Measurements from ENCODE around the gene VPS8. TPM values are rescaled to one million over a fixed set of nuclear protein-coding genes. Genes with fewer than 3 reads are reported as not detected.

Gene VPS8
- total and polyA plus RNA-seq, 2 of the 13 experiments (the other 11 are each of a cell fraction or from before 2014, with no cell fraction given) = 14.2 to 35.1 TPM

- TF ChIP-seq RERE (CRISPR knock-in tag; IDR thresholded peaks at IDR 0.05; ENCODE audit: low read depth) (no peak), ISL2 (CRISPR knock-in tag; IDR thresholded peaks at IDR 0.05) (peak; percentile 34; the same call in 1 of the 2 replicates), YEATS2 (CRISPR knock-in tag; IDR thresholded peaks at IDR 0.05; ENCODE audit: borderline replicate concordance) (peak; percentile 64; the same call in 1 of the 2 replicates), ZC3H4 (CRISPR knock-in tag; IDR thresholded peaks at IDR 0.05; ENCODE audit: borderline replicate concordance) (no peak), ZNF275 (CRISPR knock-in tag; IDR thresholded peaks at IDR 0.05; ENCODE audit: borderline replicate concordance) (no peak), ZNF18 (CRISPR knock-in tag; IDR thresholded peaks at IDR 0.05; ENCODE audit: insufficient replicate concordance) (no peak), JARID2 (CRISPR knock-in tag; IDR thresholded peaks at IDR 0.05; ENCODE audit: insufficient replicate concordance) (no peak), ZNF101 (CRISPR knock-in tag; IDR thresholded peaks at IDR 0.05; ENCODE audit: borderline replicate concordance, low read depth) (no peak), ZNF766 (CRISPR knock-in tag; IDR thresholded peaks at IDR 0.05; ENCODE audit: borderline replicate concordance) (no peak; the same call in 1 of the 2 replicates), KLF9 (CRISPR knock-in tag; IDR thresholded peaks at IDR 0.05; ENCODE audit: low read depth) (no peak), ZNF460 (CRISPR knock-in tag; IDR thresholded peaks at IDR 0.05; ENCODE audit: borderline replicate concordance) (no peak), MZF1 (CRISPR knock-in tag; IDR thresholded peaks at IDR 0.05; ENCODE audit: borderline replicate concordance) (no peak), ZFP36L1 (CRISPR knock-in tag; IDR thresholded peaks at IDR 0.05) (no peak), ARNTL (CRISPR knock-in tag; IDR thresholded peaks at IDR 0.05) (peak; percentile 91), MAFK (conservative IDR thresholded peaks at IDR 0.05 in 1 of 2, IDR thresholded peaks at IDR 0.05 in 1 of 2; ENCODE audit: low read length in 2 of 2) (no peak), ETV5 (CRISPR knock-in tag; IDR thresholded peaks at IDR 0.05; ENCODE audit: borderline replicate concordance) (peak; percentile 70; the same call in 1 of the 2 replicates), KDM2A (CRISPR knock-in tag; IDR thresholded peaks at IDR 0.05; ENCODE audit: borderline replicate concordance, low read depth) (peak; percentile 66; the same call in 1 of the 2 replicates), REL (CRISPR knock-in tag; conservative IDR thresholded peaks at IDR 0.05) (no peak), HNRNPK (IDR thresholded peaks at IDR 0.05; ENCODE audit: low read depth, low read length, poor library complexity, severe bottlenecking) (no peak), EHMT2 (IDR thresholded peaks at IDR 0.05; ENCODE audit: borderline replicate concordance, low read depth, low read length) (no peak)
These were observed at the start of gene VPS8 (continued) for GRCh38 chr3:184811999-184812661.

All from HepG2 (cell line).